Retinal pigment epithelial cell (primary cell): Measurements from ENCODE around the gene CAVIN4.

ENCODE experiments used
- DNase-seq: peaks from one replicate; pipeline ENCODE4 v3.0.0-alpha.2; 2010; ENCODE audit warnings: low read depth
- H3K4me3 ChIP-seq: 2 replicates; pipeline ENCODE4 v1.5.1; 2011; ENCODE audit warnings: mild to moderate bottlenecking, low read length, control low read depth, moderate library complexity
- TF ChIP-seq, protein P1 (sequence below): conservative IDR thresholded peaks from 2 replicates; pipeline ENCODE4 v1.5.1; 2011; ENCODE audit warnings: low read depth, low read length, control low read depth, inconsistent platforms

The CAVIN4 gene

DNA sequence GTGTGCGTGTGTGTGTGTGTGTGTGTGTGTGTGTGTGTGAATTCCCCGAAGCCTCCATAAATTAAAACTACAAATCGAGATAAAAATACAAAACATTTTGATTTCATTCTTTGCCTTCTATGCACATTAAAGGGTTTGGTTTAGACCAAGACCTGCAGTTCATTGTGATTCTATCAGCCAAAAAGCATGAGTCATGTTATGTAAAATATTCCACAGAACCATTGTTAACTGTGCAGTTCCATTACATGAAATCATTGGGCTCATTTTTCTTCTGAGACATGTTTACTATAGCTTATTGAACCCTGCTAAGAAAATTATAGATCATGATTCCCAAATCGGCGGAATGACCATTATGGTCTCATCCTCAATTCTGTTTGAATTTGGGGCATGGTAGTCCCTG lies 11.7 kb downstream of the CAVIN4 start:
- no peak for DNase-seq
- H3K4me3 ChIP-seq, result no peak overlapping the region
- TF ChIP-seq, protein P1, sequence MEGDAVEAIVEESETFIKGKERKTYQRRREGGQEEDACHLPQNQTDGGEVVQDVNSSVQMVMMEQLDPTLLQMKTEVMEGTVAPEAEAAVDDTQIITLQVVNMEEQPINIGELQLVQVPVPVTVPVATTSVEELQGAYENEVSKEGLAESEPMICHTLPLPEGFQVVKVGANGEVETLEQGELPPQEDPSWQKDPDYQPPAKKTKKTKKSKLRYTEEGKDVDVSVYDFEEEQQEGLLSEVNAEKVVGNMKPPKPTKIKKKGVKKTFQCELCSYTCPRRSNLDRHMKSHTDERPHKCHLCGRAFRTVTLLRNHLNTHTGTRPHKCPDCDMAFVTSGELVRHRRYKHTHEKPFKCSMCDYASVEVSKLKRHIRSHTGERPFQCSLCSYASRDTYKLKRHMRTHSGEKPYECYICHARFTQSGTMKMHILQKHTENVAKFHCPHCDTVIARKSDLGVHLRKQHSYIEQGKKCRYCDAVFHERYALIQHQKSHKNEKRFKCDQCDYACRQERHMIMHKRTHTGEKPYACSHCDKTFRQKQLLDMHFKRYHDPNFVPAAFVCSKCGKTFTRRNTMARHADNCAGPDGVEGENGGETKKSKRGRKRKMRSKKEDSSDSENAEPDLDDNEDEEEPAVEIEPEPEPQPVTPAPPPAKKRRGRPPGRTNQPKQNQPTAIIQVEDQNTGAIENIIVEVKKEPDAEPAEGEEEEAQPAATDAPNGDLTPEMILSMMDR, result no peak

- no peak overlapping the region for H3K4me3 ChIP-seq
- DNase-seq, result no peak
- TF ChIP-seq, protein P1, result no peak
These were observed 12.6 kb downstream of the CAVIN4 start for GRCh38 chr9:100590481-100590880.

GRCh38 chr9:100591139-100591538 lies 13.3 kb downstream of the CAVIN4 start:
- DNase-seq, result no peak
- H3K4me3 ChIP-seq, result no peak overlapping the region
- TF ChIP-seq, protein P1, result no peak

GRCh38 chr9:100591639-100592412 lies 13.9 kb downstream of the CAVIN4 start:
- H3K4me3 ChIP-seq, result no peak overlapping the region
- no peak for DNase-seq
- TF ChIP-seq, protein P1, result no peak

- TF ChIP-seq, protein P1, result peak; percentile 75
- H3K4me3 ChIP-seq, result no peak overlapping the region
- DNase-seq, result no peak
These were observed 17.7 kb downstream of the CAVIN4 start for GRCh38 chr9:100595391-100596199.

DNA sequence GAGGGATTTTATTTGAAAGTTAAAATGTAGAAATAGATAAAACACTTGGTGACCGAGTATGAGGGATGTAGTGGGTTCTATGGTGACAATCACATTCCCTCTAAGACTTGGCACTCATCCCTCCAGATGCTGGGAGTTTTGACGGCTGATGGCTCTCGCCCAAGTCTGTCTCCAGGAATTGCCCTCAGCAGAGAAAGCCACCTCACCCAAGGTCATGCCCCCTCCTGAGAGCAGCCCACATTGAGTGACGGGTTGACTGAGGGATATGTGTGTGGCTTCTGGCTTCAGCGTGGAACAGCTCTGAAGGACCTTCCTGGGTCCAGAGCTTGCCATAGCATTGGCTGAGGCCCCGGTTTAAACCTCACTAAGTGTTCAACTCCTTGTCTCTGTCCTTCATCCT lies 19.4 kb downstream of the CAVIN4 start:
- TF ChIP-seq, protein P1, result no peak
- DNase-seq, result no peak
- H3K4me3 ChIP-seq, result no peak overlapping the region
